NCI-H2081 treated with DMSO at 0.1 percent for 48 hours (cell line): ENCODE results near the gene DPF1.
"Not testable (repeated sequence)": the region's sequence is repeated elsewhere in the genome, so short reads cannot be mapped to it uniquely, and the experiment has no call there.

ENCODE experiments used
- DNase-seq: peaks from one replicate; lab custom pipeline; 2025; lab: John Stamatoyannopoulos, UW

The DPF1 gene

GRCh38 chr19:38224014-38224862, at the start of gene DPF1:
Gene DPF1 (minus strand): TSS chr19:38224222. CDS start chr19:38224142, 80 bp downstream.
- DNase-seq, result no peak

GRCh38 chr19:38273499-38273898, 49.5 kb upstream of the DPF1 start:
- no peak for DNase-seq

GRCh38 chr19:38270587-38271167, 46.7 kb upstream of the DPF1 start:
- no peak for DNase-seq

- DNase-seq, result no peak
Measured at GRCh38 chr19:38268539-38268938, 44.5 kb upstream of the DPF1 start.

GRCh38 chr19:38267761-38268483, 43.9 kb upstream of the DPF1 start:
- no peak for DNase-seq

- DNase-seq, result no peak
Measured at GRCh38 chr19:38266981-38267597, 43.1 kb upstream of the DPF1 start.

GRCh38 chr19:38265921-38266429, 42.0 kb upstream of the DPF1 start:
- DNase-seq, result no peak

GRCh38 chr19:38265213-38265861, 41.3 kb upstream of the DPF1 start:
- no peak for DNase-seq

GRCh38 chr19:38264486-38265212, 40.6 kb upstream of the DPF1 start, which contains the start of gene SPINT2:
Gene SPINT2 (plus strand): TSS chr19:38264573. CDS start chr19:38264893, 320 bp downstream.
- peak; percentile 63 for DNase-seq

- DNase-seq, result peak; percentile 68
Measured at GRCh38 chr19:38263689-38264485, 39.9 kb upstream of the DPF1 start.

- DNase-seq, result no peak
Measured at GRCh38 chr19:38262585-38263268, 38.7 kb upstream of the DPF1 start.

GRCh38 chr19:38261942-38262341, 37.9 kb upstream of the DPF1 start:
- not testable (repeated sequence) for DNase-seq

GRCh38 chr19:38255383-38256014, 31.5 kb upstream of the DPF1 start:
- DNase-seq, result no peak

GRCh38 chr19:38253788-38254187, 29.8 kb upstream of the DPF1 start:
- no peak for DNase-seq

- no peak for DNase-seq
Measured at GRCh38 chr19:38252941-38253691, 29.1 kb upstream of the DPF1 start.

GRCh38 chr19:38252385-38252784, 28.4 kb upstream of the DPF1 start:
- DNase-seq, result no peak

GRCh38 chr19:38251564-38252051, 27.6 kb upstream of the DPF1 start:
- DNase-seq, result no peak
